Endothelial cell (in vitro differentiated cells): ENCODE measurements around the gene TACR2. TPM values are rescaled to one million over a fixed set of nuclear protein-coding genes. Genes with fewer than 3 reads are reported as not detected.

ENCODE experiments used
- DNase-seq: peaks from one replicate; pipeline ENCODE4 v3.0.0; 2021; ENCODE audit warnings: low spot score
- H3K27ac Mint-ChIP-seq: one replicate; pipeline ENCODE4 v1.8.0; 2021; ENCODE audit warnings: mixed read lengths, inconsistent platforms; ENCODE audit not compliant: unreplicated experiment
- H3K27me3 Mint-ChIP-seq: one replicate; pipeline ENCODE4 v1.8.0; 2021; ENCODE audit warnings: mild to moderate bottlenecking, moderate library complexity, mixed read lengths, inconsistent platforms; ENCODE audit not compliant: unreplicated experiment
- H3K36me3 Mint-ChIP-seq: one replicate; pipeline ENCODE4 v1.8.0; 2021; ENCODE audit warnings: mild to moderate bottlenecking, low read depth, mixed read lengths, inconsistent platforms; ENCODE audit not compliant: unreplicated experiment
- H3K4me1 Mint-ChIP-seq: one replicate; pipeline ENCODE4 v1.8.0; 2021; ENCODE audit warnings: mild to moderate bottlenecking, mixed read lengths, inconsistent platforms; ENCODE audit not compliant: unreplicated experiment
- H3K4me3 Mint-ChIP-seq: one replicate; pipeline ENCODE4 v1.8.0; 2021; ENCODE audit warnings: mild to moderate bottlenecking, mixed read lengths, inconsistent platforms; ENCODE audit not compliant: unreplicated experiment
- H3K9me3 Mint-ChIP-seq: one replicate; pipeline ENCODE4 v1.8.0; 2021; ENCODE audit warnings: mixed read lengths, inconsistent platforms; ENCODE audit not compliant: unreplicated experiment
- CTCF ChIP-seq: fragments of 200-600 bp; sonication (generic); IDR thresholded peaks from one replicate; pipeline ENCODE4 v1.5.0; 2021; ENCODE audit warnings: antibody characterized with exemption; ENCODE audit not compliant: unreplicated experiment
- total RNA-seq: library from RNA; stranded (reverse); fragmentation: NEBNext Ultra II Directional; extraction: Animal tissue kit (Norgen Biotek cat#: 25700); gene quantifications from one replicate; pipeline ENCODE4 v1.2.1, GENCODE V29; 2021; ENCODE audit not compliant: unreplicated experiment

The TACR2 gene
- total RNA-seq, 1 donor from 2014 or later = not detected

- peak overlapping the region; percentile 30 for H3K27ac Mint-ChIP-seq
Measured at GRCh38 chr10:69392481-69393000, 24.2 kb downstream of the TACR2 start.

GRCh38 chr10:69391158-69391557 is 25.6 kb downstream of the TACR2 start:
- no peak overlapping the region for H3K27ac Mint-ChIP-seq
- no peaks in the 10 kb centered on the region for H3K9me3 Mint-ChIP-seq
- TF ChIP-seq CTCF = no peak
- peaks cover 9% of the 10 kb centered on the region for H3K27me3 Mint-ChIP-seq
- H3K4me1 Mint-ChIP-seq = peaks cover 17% of the 10 kb centered on the region
- H3K36me3 Mint-ChIP-seq = peaks cover 52% of the 10 kb centered on the region
- no peak for DNase-seq
- H3K4me3 Mint-ChIP-seq = no peak overlapping the region

More at GRCh38 chr10:69392481-69393000, 24.2 kb downstream of the TACR2 start:
- no peaks in the 10 kb centered on the region for H3K9me3 Mint-ChIP-seq
- peak; percentile 83 for DNase-seq
- peak overlapping the region; percentile 11 for H3K4me3 Mint-ChIP-seq
- peak; percentile 88 for TF ChIP-seq CTCF
- peaks cover 49% of the 10 kb centered on the region for H3K36me3 Mint-ChIP-seq
- peaks cover 9% of the 10 kb centered on the region for H3K27me3 Mint-ChIP-seq
- H3K4me1 Mint-ChIP-seq = peaks cover 17% of the 10 kb centered on the region

- H3K27ac Mint-ChIP-seq = no peak overlapping the region
- no peak overlapping the region for H3K4me3 Mint-ChIP-seq
- H3K27me3 Mint-ChIP-seq = peaks cover 9% of the 10 kb centered on the region
- H3K36me3 Mint-ChIP-seq = peaks cover 56% of the 10 kb centered on the region
- no peak for TF ChIP-seq CTCF
- H3K4me1 Mint-ChIP-seq = peaks cover 17% of the 10 kb centered on the region
- H3K9me3 Mint-ChIP-seq = no peaks in the 10 kb centered on the region
- no peak for DNase-seq
Measured at GRCh38 chr10:69389827-69390490, 26.8 kb downstream of the TACR2 start.

GRCh38 chr10:69388488-69388887 is 28.2 kb downstream of the TACR2 start:
- no peaks in the 10 kb centered on the region for H3K9me3 Mint-ChIP-seq
- peak overlapping the region; percentile 52 for H3K4me3 Mint-ChIP-seq
- no peak for DNase-seq
- no peak for TF ChIP-seq CTCF
- H3K27me3 Mint-ChIP-seq = peaks cover 16% of the 10 kb centered on the region
- no peak overlapping the region for H3K27ac Mint-ChIP-seq
- H3K36me3 Mint-ChIP-seq = peaks cover 61% of the 10 kb centered on the region
- H3K4me1 Mint-ChIP-seq = peaks cover 17% of the 10 kb centered on the region

GRCh38 chr10:69387500-69387899 is 29.2 kb downstream of the TACR2 start:
- H3K4me3 Mint-ChIP-seq = peak overlapping the region; percentile 25
- no peaks in the 10 kb centered on the region for H3K9me3 Mint-ChIP-seq
- H3K27me3 Mint-ChIP-seq = peaks cover 13% of the 10 kb centered on the region
- no peak for TF ChIP-seq CTCF
- DNase-seq = no peak
- H3K4me1 Mint-ChIP-seq = peaks cover 15% of the 10 kb centered on the region
- H3K36me3 Mint-ChIP-seq = peaks cover 68% of the 10 kb centered on the region
- H3K27ac Mint-ChIP-seq = no peak overlapping the region
